Smooth muscle cell (in vitro differentiated cells): ENCODE data around the gene PKP1. TPM values are rescaled to one million over a fixed set of nuclear protein-coding genes. Genes with fewer than 3 reads are reported as not detected.

Source experiments
- DNase-seq: peaks from one replicate; lab custom pipeline; 2025; ENCODE audit not compliant: unreplicated experiment; lab: John Stamatoyannopoulos, UW
- H2AFZ ChIP-seq: fragments of 200-600 bp; sonication (generic); 2 replicates; pipeline ENCODE4 v1.6.0; 2016; ENCODE audit warnings: antibody characterized with exemption, low read depth, mild to moderate bottlenecking
- H3F3A ChIP-seq: fragments of 200-600 bp; sonication (generic); 2 replicates; pipeline ENCODE4 v1.6.0; 2017; ENCODE audit warnings: antibody characterized with exemption, low read depth
- H3K27ac ChIP-seq: fragments of 200-600 bp; sonication (generic); 2 replicates; pipeline ENCODE4 v1.5.1; 2016; ENCODE audit warnings: low read depth, mild to moderate bottlenecking
- H3K27me3 ChIP-seq: fragments of 200-600 bp; sonication (generic); 2 replicates; pipeline ENCODE4 v1.6.1; 2016; ENCODE audit warnings: low read depth, mild to moderate bottlenecking
- H3K36me3 ChIP-seq: fragments of 200-600 bp; sonication (generic); 2 replicates; pipeline ENCODE4 v1.5.1; 2016; ENCODE audit warnings: low read depth
- H3K4me1 ChIP-seq: fragments of 200-600 bp; sonication (generic); 2 replicates; pipeline ENCODE4 v1.5.1; 2016; ENCODE audit warnings: low read depth
- H3K4me2 ChIP-seq: fragments of 200-600 bp; sonication (generic); 2 replicates; pipeline ENCODE4 v1.6.0; 2016; ENCODE audit warnings: mild to moderate bottlenecking
- H3K4me3 ChIP-seq: fragments of 200-600 bp; sonication (generic); 2 replicates; pipeline ENCODE4 v1.5.1; 2016; ENCODE audit warnings: mild to moderate bottlenecking
- H3K79me2 ChIP-seq: fragments of 200-600 bp; sonication (generic); 2 replicates; pipeline ENCODE4 v1.6.0; 2016; ENCODE audit warnings: low read depth, mild to moderate bottlenecking
- H3K9ac ChIP-seq: fragments of 200-600 bp; sonication (generic); 2 replicates; pipeline ENCODE4 v1.6.0; 2016; ENCODE audit warnings: low read depth
- H3K9me3 ChIP-seq: fragments of 200-600 bp; sonication (generic); replicated peaks from 2 replicates; pipeline ENCODE4 v1.5.1; 2016; ENCODE audit warnings: low read depth
- H4K20me1 ChIP-seq: fragments of 200-600 bp; sonication (generic); 2 replicates; pipeline ENCODE4 v1.6.0; 2016; ENCODE audit warnings: low read depth
- CTCF ChIP-seq: fragments of 200-600 bp; sonication (generic); IDR thresholded peaks from 2 replicates; pipeline ENCODE4 v1.5.1; 2017; ENCODE audit warnings: borderline replicate concordance, mild to moderate bottlenecking, antibody characterized with exemption; ENCODE audit not compliant: insufficient read depth, poor library complexity, severe bottlenecking
- WGBS: methylation state at CpG from one replicate; pipeline ENCODE4 v1.1.7; 2016; ENCODE audit warnings: low lambda C conversion rate; 5-methylcytosine and 5-hydroxymethylcytosine counted together
- polyA plus RNA-seq: library from polyadenylated mRNA; unstranded; fragments of >200 nt; fragmentation: Nextera tagmentation; extraction: Ambion mirVana; gene quantifications from 2 replicates; pipeline ENCODE4 v1.2.1, GENCODE V29; 2016
- total RNA-seq: library from RNA; depleted of rRNA; stranded (reverse); fragments of >200 nt; gene quantifications from 2 replicates; pipeline ENCODE4 v1.2.3, GENCODE V29; 2014

PKP1 gene
- total and polyA plus RNA-seq, 2 experiments from 2014 or later: 26.9 to 52.5 TPM

GRCh38 chr1:201251851-201252430 lies 31.4 kb upstream of the PKP1 start:
- TF ChIP-seq CTCF: no peak

GRCh38 chr1:201252944-201253371 lies 30.3 kb upstream of the PKP1 start:
- Histone ChIP-seq H3K4me3 (no peak overlapping the region), H2AFZ (no peak overlapping the region), H3K9ac (no peak overlapping the region), H4K20me1 (no peaks in the 10 kb centered on the region), H3F3A (no peaks in the 10 kb centered on the region), H3K27ac (no peak overlapping the region), H3K27me3 (no peaks in the 10 kb centered on the region), H3K9me3 (no peaks in the 10 kb centered on the region), H3K79me2 (no peaks in the 10 kb centered on the region), H3K4me2 (no peak overlapping the region), H3K36me3 (no peaks in the 10 kb centered on the region), H3K4me1 (no peaks in the 10 kb centered on the region)
- DNase-seq: no peak
- WGBS: 89% methylated on average over 6 of the region's 6 CpGs
- TF ChIP-seq CTCF: no peak

More at GRCh38 chr1:201251851-201252430, 31.4 kb upstream of the PKP1 start:
- no peaks in the 10 kb centered on the region for H3K9me3 ChIP-seq
- DNase-seq: no peak
- no peak overlapping the region for H3K4me2 ChIP-seq
- no peaks in the 10 kb centered on the region for H3K27me3 ChIP-seq
- H2AFZ ChIP-seq: no peak overlapping the region
- H3K79me2 ChIP-seq: no peaks in the 10 kb centered on the region
- H3K4me1 ChIP-seq: no peaks in the 10 kb centered on the region
- H3K27ac ChIP-seq: no peak overlapping the region
- H3K4me3 ChIP-seq: no peak overlapping the region
- no peak overlapping the region for H3K9ac ChIP-seq
- WGBS: 88% methylated on average over 11 of the region's 11 CpGs
- no peaks in the 10 kb centered on the region for H3F3A ChIP-seq
- H3K36me3 ChIP-seq: no peaks in the 10 kb centered on the region
- H4K20me1 ChIP-seq: no peaks in the 10 kb centered on the region

GRCh38 chr1:201253411-201253810 lies 29.9 kb upstream of the PKP1 start:
- H2AFZ ChIP-seq: no peak overlapping the region
- H3F3A ChIP-seq: no peaks in the 10 kb centered on the region
- TF ChIP-seq CTCF: no peak
- WGBS: 87% methylated on average over 10 of the region's 10 CpGs
- H3K27ac ChIP-seq: no peak overlapping the region
- no peaks in the 10 kb centered on the region for H3K9me3 ChIP-seq
- no peak for DNase-seq
- H3K36me3 ChIP-seq: no peaks in the 10 kb centered on the region
- H3K79me2 ChIP-seq: no peaks in the 10 kb centered on the region
- H3K4me2 ChIP-seq: no peak overlapping the region
- no peak overlapping the region for H3K4me3 ChIP-seq
- H3K9ac ChIP-seq: no peak overlapping the region
- no peaks in the 10 kb centered on the region for H4K20me1 ChIP-seq
- no peaks in the 10 kb centered on the region for H3K4me1 ChIP-seq
- H3K27me3 ChIP-seq: no peaks in the 10 kb centered on the region

GRCh38 chr1:201253906-201254624 lies 29.2 kb upstream of the PKP1 start:
- no peaks in the 10 kb centered on the region for H3K9me3 ChIP-seq
- no peak overlapping the region for H3K4me3 ChIP-seq
- TF ChIP-seq CTCF: no peak
- H3K36me3 ChIP-seq: no peaks in the 10 kb centered on the region
- H3K4me1 ChIP-seq: no peaks in the 10 kb centered on the region
- H3K27ac ChIP-seq: no peak overlapping the region
- no peak for DNase-seq
- H3K4me2 ChIP-seq: no peak overlapping the region
- WGBS: 83% methylated on average over 9 of the region's 9 CpGs
- H3K9ac ChIP-seq: no peak overlapping the region
- no peaks in the 10 kb centered on the region for H4K20me1 ChIP-seq
- no peaks in the 10 kb centered on the region for H3F3A ChIP-seq
- no peaks in the 10 kb centered on the region for H3K27me3 ChIP-seq
- no peak overlapping the region for H2AFZ ChIP-seq
- H3K79me2 ChIP-seq: no peaks in the 10 kb centered on the region
